ENCODE measurements around the gene XCL2.
"Not testable (repeated sequence)": the region's sequence is repeated elsewhere in the genome, so short reads cannot be mapped to it uniquely, and the experiment has no call there.

XCL2 gene

GRCh38 chr1:168580290-168580689 is 36.5 kb upstream of the XCL2 start:
- not testable (repeated sequence) for H3K79me2 ChIP-seq (ENCODE audit: control insufficient read depth, insufficient read depth, low read length, unreplicated experiment); H3K4me3 ChIP-seq (ENCODE audit: low read depth, low read length); H3K4me1 ChIP-seq (ENCODE audit: control insufficient read depth, insufficient read depth, low read length, unreplicated experiment); H3K27me3 ChIP-seq (ENCODE audit: insufficient read depth, low read length); H3K36me3 ChIP-seq (ENCODE audit: insufficient read depth, low read length); H3K27ac ChIP-seq (ENCODE audit: low read depth, low read length); H2AFZ ChIP-seq (ENCODE audit: low read length, unreplicated experiment)

- not testable (repeated sequence) for H3K27ac ChIP-seq (ENCODE audit: low read depth, low read length); H3K4me1 ChIP-seq (ENCODE audit: control insufficient read depth, insufficient read depth, low read length, unreplicated experiment); H2AFZ ChIP-seq (ENCODE audit: low read length, unreplicated experiment); H3K4me3 ChIP-seq (ENCODE audit: low read depth, low read length); H3K79me2 ChIP-seq (ENCODE audit: control insufficient read depth, insufficient read depth, low read length, unreplicated experiment); H3K27me3 ChIP-seq (ENCODE audit: insufficient read depth, low read length); H3K36me3 ChIP-seq (ENCODE audit: insufficient read depth, low read length)
Observed at GRCh38 chr1:168578531-168579185, 34.9 kb upstream of the XCL2 start.

- not testable (repeated sequence) for H3K79me2 ChIP-seq (ENCODE audit: control insufficient read depth, insufficient read depth, low read length, unreplicated experiment)
Observed at GRCh38 chr1:168576245-168576688, 32.5 kb upstream of the XCL2 start, which contains the start of gene XCL1. Gene XCL1 (plus strand): TSS chr1:168576605. CDS start chr1:168576638, 33 bp downstream.

GRCh38 chr1:168574234-168574633 is 30.4 kb upstream of the XCL2 start:
- not testable (repeated sequence) for H3K79me2 ChIP-seq (ENCODE audit: control insufficient read depth, insufficient read depth, low read length, unreplicated experiment); H3K4me1 ChIP-seq (ENCODE audit: control insufficient read depth, insufficient read depth, low read length, unreplicated experiment); H3K27ac ChIP-seq (ENCODE audit: low read depth, low read length); H2AFZ ChIP-seq (ENCODE audit: low read length, unreplicated experiment); H3K36me3 ChIP-seq (ENCODE audit: insufficient read depth, low read length); H3K4me3 ChIP-seq (ENCODE audit: low read depth, low read length)
- peaks cover 28% of the 10 kb centered on the region for H3K27me3 ChIP-seq (ENCODE audit: insufficient read depth, low read length)

More at GRCh38 chr1:168576245-168576688, 32.5 kb upstream of the XCL2 start, which contains the start of gene XCL1:
- not testable (repeated sequence) for H3K27ac ChIP-seq (ENCODE audit: low read depth, low read length); H2AFZ ChIP-seq (ENCODE audit: low read length, unreplicated experiment); H3K4me3 ChIP-seq (ENCODE audit: low read depth, low read length); H3K4me1 ChIP-seq (ENCODE audit: control insufficient read depth, insufficient read depth, low read length, unreplicated experiment); H3K36me3 ChIP-seq (ENCODE audit: insufficient read depth, low read length)
- peaks cover 16% of the 10 kb centered on the region for H3K27me3 ChIP-seq (ENCODE audit: insufficient read depth, low read length)

GRCh38 chr1:168572633-168573032 is 28.8 kb upstream of the XCL2 start:
- Histone ChIP-seq H3K36me3 (ENCODE audit: insufficient read depth, low read length) (no peaks in the 10 kb centered on the region), H2AFZ (ENCODE audit: low read length, unreplicated experiment) (no peak overlapping the region)

GRCh38 chr1:168570652-168571051 is 26.9 kb upstream of the XCL2 start:
- Histone ChIP-seq H3K36me3 (ENCODE audit: insufficient read depth, low read length) (no peaks in the 10 kb centered on the region), H3K79me2 (ENCODE audit: control insufficient read depth, insufficient read depth, low read length, unreplicated experiment) (no peaks in the 10 kb centered on the region), H3K27ac (ENCODE audit: low read depth, low read length) (no peak overlapping the region), H3K4me1 (ENCODE audit: control insufficient read depth, insufficient read depth, low read length, unreplicated experiment) (no peaks in the 10 kb centered on the region), H3K27me3 (ENCODE audit: insufficient read depth, low read length) (peaks cover 25% of the 10 kb centered on the region), H3K4me3 (ENCODE audit: low read depth, low read length) (no peak overlapping the region), H2AFZ (ENCODE audit: low read length, unreplicated experiment) (no peak overlapping the region)

More at GRCh38 chr1:168572633-168573032, 28.8 kb upstream of the XCL2 start:
- Histone ChIP-seq H3K4me3 (ENCODE audit: low read depth, low read length) (no peak overlapping the region), H3K4me1 (ENCODE audit: control insufficient read depth, insufficient read depth, low read length, unreplicated experiment) (no peaks in the 10 kb centered on the region), H3K79me2 (ENCODE audit: control insufficient read depth, insufficient read depth, low read length, unreplicated experiment) (no peaks in the 10 kb centered on the region), H3K27ac (ENCODE audit: low read depth, low read length) (no peak overlapping the region), H3K27me3 (ENCODE audit: insufficient read depth, low read length) (peaks cover 24% of the 10 kb centered on the region)

- H2AFZ ChIP-seq (ENCODE audit: low read length, unreplicated experiment), result no peak overlapping the region
Observed at GRCh38 chr1:168568346-168568745, 24.5 kb upstream of the XCL2 start.

GRCh38 chr1:168567568-168567967 is 23.8 kb upstream of the XCL2 start:
- Histone ChIP-seq H3K27me3 (ENCODE audit: insufficient read depth, low read length) (peaks cover 48% of the 10 kb centered on the region), H3K79me2 (ENCODE audit: control insufficient read depth, insufficient read depth, low read length, unreplicated experiment) (no peaks in the 10 kb centered on the region), H3K36me3 (ENCODE audit: insufficient read depth, low read length) (no peaks in the 10 kb centered on the region), H3K27ac (ENCODE audit: low read depth, low read length) (no peak overlapping the region), H3K4me1 (ENCODE audit: control insufficient read depth, insufficient read depth, low read length, unreplicated experiment) (no peaks in the 10 kb centered on the region), H3K4me3 (ENCODE audit: low read depth, low read length) (no peak overlapping the region), H2AFZ (ENCODE audit: low read length, unreplicated experiment) (no peak overlapping the region)

More at GRCh38 chr1:168568346-168568745, 24.5 kb upstream of the XCL2 start:
- H3K4me3 ChIP-seq (ENCODE audit: low read depth, low read length), result no peak overlapping the region
- peaks cover 48% of the 10 kb centered on the region for H3K27me3 ChIP-seq (ENCODE audit: insufficient read depth, low read length)
- H3K4me1 ChIP-seq (ENCODE audit: control insufficient read depth, insufficient read depth, low read length, unreplicated experiment), result no peaks in the 10 kb centered on the region
- H3K27ac ChIP-seq (ENCODE audit: low read depth, low read length), result no peak overlapping the region
- no peaks in the 10 kb centered on the region for H3K36me3 ChIP-seq (ENCODE audit: insufficient read depth, low read length)
- no peaks in the 10 kb centered on the region for H3K79me2 ChIP-seq (ENCODE audit: control insufficient read depth, insufficient read depth, low read length, unreplicated experiment)

- Histone ChIP-seq H3K27ac (ENCODE audit: low read depth, low read length) (no peak overlapping the region), H3K79me2 (ENCODE audit: control insufficient read depth, insufficient read depth, low read length, unreplicated experiment) (no peaks in the 10 kb centered on the region), H3K27me3 (ENCODE audit: insufficient read depth, low read length) (peaks cover 48% of the 10 kb centered on the region), H3K4me1 (ENCODE audit: control insufficient read depth, insufficient read depth, low read length, unreplicated experiment) (no peaks in the 10 kb centered on the region), H3K4me3 (ENCODE audit: low read depth, low read length) (no peak overlapping the region), H3K36me3 (ENCODE audit: insufficient read depth, low read length) (no peaks in the 10 kb centered on the region), H2AFZ (ENCODE audit: low read length, unreplicated experiment) (no peak overlapping the region)
Observed at GRCh38 chr1:168567007-168567406, 23.2 kb upstream of the XCL2 start.

GRCh38 chr1:168565825-168566224 is 22.0 kb upstream of the XCL2 start:
- Histone ChIP-seq H3K36me3 (ENCODE audit: insufficient read depth, low read length) (no peaks in the 10 kb centered on the region), H3K79me2 (ENCODE audit: control insufficient read depth, insufficient read depth, low read length, unreplicated experiment) (no peaks in the 10 kb centered on the region), H3K4me3 (ENCODE audit: low read depth, low read length) (no peak overlapping the region), H2AFZ (ENCODE audit: low read length, unreplicated experiment) (no peak overlapping the region), H3K27me3 (ENCODE audit: insufficient read depth, low read length) (peaks cover 43% of the 10 kb centered on the region), H3K27ac (ENCODE audit: low read depth, low read length) (no peak overlapping the region), H3K4me1 (ENCODE audit: control insufficient read depth, insufficient read depth, low read length, unreplicated experiment) (no peaks in the 10 kb centered on the region)

- Histone ChIP-seq H3K36me3 (ENCODE audit: insufficient read depth, low read length) (no peaks in the 10 kb centered on the region), H3K4me1 (ENCODE audit: control insufficient read depth, insufficient read depth, low read length, unreplicated experiment) (peaks cover 3% of the 10 kb centered on the region), H3K27me3 (ENCODE audit: insufficient read depth, low read length) (peaks cover 38% of the 10 kb centered on the region), H3K27ac (ENCODE audit: low read depth, low read length) (no peak overlapping the region), H2AFZ (ENCODE audit: low read length, unreplicated experiment) (no peak overlapping the region), H3K4me3 (ENCODE audit: low read depth, low read length) (no peak overlapping the region), H3K79me2 (ENCODE audit: control insufficient read depth, insufficient read depth, low read length, unreplicated experiment) (no peaks in the 10 kb centered on the region)
Observed at GRCh38 chr1:168561989-168562388, 18.2 kb upstream of the XCL2 start.

Data from ACC112 (cell line).